ENCODE measurements around the gene CYP3A7. TPM values are rescaled to one million over a fixed set of nuclear protein-coding genes. Genes with fewer than 3 reads are reported as not detected.
"Not testable (repeated sequence)": the region's sequence is repeated elsewhere in the genome, so short reads cannot be mapped to it uniquely, and the experiment has no call there.

Gene CYP3A7
- total RNA-seq, 4 donors from 2014 or later: 0.26 to 0.34 TPM; not detected in 2

DNA sequence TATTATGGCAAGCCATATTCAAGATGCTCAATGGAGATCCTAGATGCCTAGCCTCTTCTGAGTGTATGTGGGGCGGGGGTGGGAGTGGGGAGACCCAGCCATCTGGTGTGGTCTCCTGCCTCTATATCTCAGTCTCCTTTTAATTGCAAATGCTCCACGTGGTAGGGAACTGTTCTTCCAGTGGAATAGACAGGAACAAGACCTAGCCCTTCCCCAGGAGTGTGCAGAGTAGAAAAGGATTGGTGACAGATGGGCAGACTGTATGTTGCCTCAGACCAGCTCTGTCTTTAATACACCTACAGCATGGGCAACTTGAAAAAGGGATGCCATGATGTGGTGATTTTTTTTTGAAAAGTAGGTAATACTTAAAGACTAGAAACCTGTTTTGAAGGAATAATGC is 67.8 kb downstream of the CYP3A7 start:
- intact Hi-C loops (cut with DNase I): no loop called here
- no peak overlapping the region for H3K27ac ChIP-seq (replicated peaks in 1 of 4)
- H3K9me3 ChIP-seq: no peaks in the 10 kb centered on the region
- DNase-seq (ENCODE audit: extremely low spot score): no peak
- 54% methylated on average over 2 of the region's 2 CpGs for WGBS
- no peaks in the 10 kb centered on the region for H3K27me3 ChIP-seq
- peaks cover 0 to 9% (median 2%) of the 10 kb centered on the region in 4 donors for H3K36me3 ChIP-seq
- H3K4me3 ChIP-seq: no peak overlapping the region
- TF ChIP-seq EP300 (IDR thresholded peaks at IDR 0.05): no peak
- no peak for TF ChIP-seq POLR2AphosphoS5 (IDR thresholded peaks at IDR 0.05)
- TF ChIP-seq, protein P1, sequence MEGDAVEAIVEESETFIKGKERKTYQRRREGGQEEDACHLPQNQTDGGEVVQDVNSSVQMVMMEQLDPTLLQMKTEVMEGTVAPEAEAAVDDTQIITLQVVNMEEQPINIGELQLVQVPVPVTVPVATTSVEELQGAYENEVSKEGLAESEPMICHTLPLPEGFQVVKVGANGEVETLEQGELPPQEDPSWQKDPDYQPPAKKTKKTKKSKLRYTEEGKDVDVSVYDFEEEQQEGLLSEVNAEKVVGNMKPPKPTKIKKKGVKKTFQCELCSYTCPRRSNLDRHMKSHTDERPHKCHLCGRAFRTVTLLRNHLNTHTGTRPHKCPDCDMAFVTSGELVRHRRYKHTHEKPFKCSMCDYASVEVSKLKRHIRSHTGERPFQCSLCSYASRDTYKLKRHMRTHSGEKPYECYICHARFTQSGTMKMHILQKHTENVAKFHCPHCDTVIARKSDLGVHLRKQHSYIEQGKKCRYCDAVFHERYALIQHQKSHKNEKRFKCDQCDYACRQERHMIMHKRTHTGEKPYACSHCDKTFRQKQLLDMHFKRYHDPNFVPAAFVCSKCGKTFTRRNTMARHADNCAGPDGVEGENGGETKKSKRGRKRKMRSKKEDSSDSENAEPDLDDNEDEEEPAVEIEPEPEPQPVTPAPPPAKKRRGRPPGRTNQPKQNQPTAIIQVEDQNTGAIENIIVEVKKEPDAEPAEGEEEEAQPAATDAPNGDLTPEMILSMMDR (IDR thresholded peaks at IDR 0.05): no peak
- no peak for TF ChIP-seq POLR2A (IDR thresholded peaks at IDR 0.05; ENCODE audit: low read depth)
- H3K4me1 ChIP-seq: no peaks in the 10 kb centered on the region

DNA sequence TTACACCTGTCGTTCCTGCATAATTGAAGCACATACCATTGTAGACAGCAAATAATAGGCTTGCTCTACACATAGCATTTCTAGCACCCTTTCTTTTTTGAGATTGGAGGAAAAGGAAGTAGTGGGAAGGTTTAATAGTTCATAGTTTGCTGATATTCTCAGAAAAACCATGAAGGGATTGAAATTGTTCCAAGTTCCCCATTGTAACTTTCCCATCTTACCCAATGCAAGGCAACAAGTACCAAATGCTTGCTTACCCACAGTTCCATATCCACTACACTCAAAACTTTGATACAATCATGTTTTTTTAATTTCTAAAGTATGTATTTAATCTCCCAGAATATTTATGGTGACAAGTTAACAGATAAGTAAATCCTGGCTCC is 69.0 kb downstream of the CYP3A7 start:
- WGBS: 73% methylated on average over 1 of the region's 1 CpG
- no peaks in the 10 kb centered on the region for H3K27me3 ChIP-seq
- no peak for DNase-seq (ENCODE audit: extremely low spot score)
- H3K4me1 ChIP-seq: no peaks in the 10 kb centered on the region
- H3K27ac ChIP-seq (replicated peaks in 1 of 4): no peak overlapping the region
- peaks cover 0 to 13% (median 2%) of the 10 kb centered on the region in 4 donors for H3K36me3 ChIP-seq
- no peak overlapping the region for H3K4me3 ChIP-seq
- intact Hi-C loops (cut with DNase I): no loop called here
- TF ChIP-seq POLR2A (IDR thresholded peaks at IDR 0.05; ENCODE audit: low read depth) (no peak), POLR2AphosphoS5 (IDR thresholded peaks at IDR 0.05) (no peak), EP300 (IDR thresholded peaks at IDR 0.05) (no peak)
- TF ChIP-seq, protein P1 (IDR thresholded peaks at IDR 0.05): no peak
- no peaks in the 10 kb centered on the region for H3K9me3 ChIP-seq

DNA sequence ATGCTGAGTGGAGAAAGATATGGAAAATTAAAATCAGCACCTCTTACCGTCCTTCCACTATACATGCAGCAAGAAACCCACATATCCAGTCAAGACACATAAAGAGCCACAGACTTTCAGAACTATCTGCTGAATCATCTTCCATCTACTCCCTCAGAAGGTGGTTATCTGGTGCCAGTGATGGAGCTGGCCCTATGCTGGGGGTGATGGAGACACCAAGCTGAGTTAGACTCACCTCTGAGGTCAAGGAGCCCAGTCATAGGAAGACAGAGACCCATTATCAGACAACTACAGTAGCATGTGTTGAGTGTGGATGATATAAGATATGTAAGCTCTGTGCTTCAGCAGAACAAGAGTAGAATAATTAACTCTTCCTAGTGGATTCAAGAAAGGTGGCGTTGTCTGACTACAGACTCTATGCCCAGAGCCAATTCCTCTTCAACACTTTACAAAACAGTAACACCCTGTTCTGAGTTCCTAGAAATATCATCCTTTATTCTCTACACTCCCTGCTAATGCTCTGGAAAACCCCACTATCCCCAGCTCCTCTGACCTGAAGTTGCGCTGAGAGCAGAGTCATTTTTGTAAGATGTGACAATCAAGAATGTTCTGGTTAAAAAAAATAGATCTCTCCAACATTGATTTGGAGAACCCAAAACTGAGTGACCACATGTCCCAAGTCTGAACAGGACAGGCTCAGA is 69.5 kb downstream of the CYP3A7 start:
- Histone ChIP-seq H3K27ac (replicated peaks in 1 of 4) (no peak overlapping the region), H3K9me3 (no peaks in the 10 kb centered on the region), H3K27me3 (no peaks in the 10 kb centered on the region), H3K4me1 (no peaks in the 10 kb centered on the region), H3K4me3 (no peak overlapping the region), H3K36me3 (peaks cover 3 to 18% (median 4%) of the 10 kb centered on the region in 4 donors)
- TF ChIP-seq, protein P1 (IDR thresholded peaks at IDR 0.05): no peak
- no peak for TF ChIP-seq POLR2A (IDR thresholded peaks at IDR 0.05; ENCODE audit: low read depth)
- TF ChIP-seq POLR2AphosphoS5 (IDR thresholded peaks at IDR 0.05): no peak
- no peak for TF ChIP-seq EP300 (IDR thresholded peaks at IDR 0.05)
- intact Hi-C loops (cut with DNase I): no loop called here
- 94% methylated on average over 3 of the region's 3 CpGs for WGBS
- DNase-seq (ENCODE audit: extremely low spot score): no peak

DNA sequence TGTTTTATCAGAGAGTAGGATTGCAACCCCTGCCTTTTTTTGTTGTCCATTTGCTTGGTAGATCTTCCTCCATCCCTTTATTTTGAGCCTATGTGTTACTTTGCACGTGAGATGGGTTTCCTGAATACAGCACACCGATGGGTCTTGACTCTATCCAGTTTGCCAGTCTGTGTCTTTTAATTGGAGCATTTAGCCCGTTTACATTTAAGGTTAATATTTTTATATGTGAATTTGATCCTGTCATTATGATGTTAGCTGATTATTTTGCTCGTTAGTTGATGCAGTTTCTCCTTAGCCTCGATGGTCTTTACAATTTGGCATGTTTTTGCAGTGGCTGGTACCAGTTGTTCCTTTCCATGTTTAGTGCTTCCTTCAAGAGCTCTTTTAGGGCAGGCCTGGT is 77.1 kb downstream of the CYP3A7 start:
- H3K4me3 ChIP-seq; H3K27ac ChIP-seq (replicated peaks in 1 of 4); DNase-seq (ENCODE audit: extremely low spot score); H3K4me1 ChIP-seq; intact Hi-C loops (cut with DNase I); H3K27me3 ChIP-seq; H3K9me3 ChIP-seq: not testable (repeated sequence)
- 71% methylated on average over 5 of the region's 5 CpGs for WGBS
- peaks cover 0 to 27% (median 8%) of the 10 kb centered on the region in 4 donors for H3K36me3 ChIP-seq

Small RNA genes within 50 kb of the gene (small RNA-seq; reads per million reads assigned to genes)
- gene CYP3A51P (0 reads per million in 3 donors), gene CYP3A7-CYP3A51P (0 reads per million in 3 donors)

Other genes with a start within 250 kb of the CYP3A7 start
- 10 to 100 TPM; 26.6 to 37.9 (median 32.7) TPM for gene ZNF394, start 234.9 kb downstream of the CYP3A7 start, total RNA-seq
- 10 to 100 TPM in 2 of 4 donors, 1 to 10 TPM in 2; 9.6 to 11.2 (median 10.5) TPM for gene ZKSCAN5, start 230.5 kb downstream of the CYP3A7 start, total RNA-seq
- 1 to 10 TPM; 2.1 to 3.8 (median 3.3) TPM for gene FAM200A, start 183.1 kb downstream of the CYP3A7 start, total RNA-seq
- gene ZNF655, start 176.6 kb downstream of the CYP3A7 start, total RNA-seq: 100 to 1,000 TPM in 3 of 4 donors, 10 to 100 TPM in 1; 92.3 to 140 (median 112) TPM
- under 1 TPM in 2 of 4 donors, not detected in 2; 0.32 to 0.57 TPM for gene TMEM225B, start 136.9 kb downstream of the CYP3A7 start, total RNA-seq
- 10 to 100 TPM; 12.1 to 17.1 (median 14.2) TPM for gene ZSCAN25, start 118.2 kb downstream of the CYP3A7 start, total RNA-seq
- gene CYP3A5, start 55.2 kb downstream of the CYP3A7 start, total RNA-seq: 1 to 10 TPM in 3 of 4 donors, under 1 TPM in 1; 0.91 to 4.6 (median 2.3) TPM
- not detected for gene CYP3A4, start 49.0 kb upstream of the CYP3A7 start, total RNA-seq
- gene CYP3A43, start 92.8 kb upstream of the CYP3A7 start, total RNA-seq: not detected
- gene OR2AE1, start 141.8 kb upstream of the CYP3A7 start, total RNA-seq: under 1 TPM in 1 of 4 donors, not detected in 3; 0.65 TPM
- gene TRIM4, start 184.3 kb upstream of the CYP3A7 start, total RNA-seq: 10 to 100 TPM; 21.2 to 27.8 (median 24.7) TPM
- gene GJC3, start 194.4 kb upstream of the CYP3A7 start, total RNA-seq: not detected
- gene AZGP1, start 240.8 kb upstream of the CYP3A7 start, total RNA-seq: 1 to 10 TPM; 2.5 to 3.4 (median 3.0) TPM